ENCODE results near the gene MYRIP. TPM values are rescaled to one million over a fixed set of nuclear protein-coding genes. Genes with fewer than 3 reads are reported as not detected.
"Not testable (repeated sequence)": the region's sequence is repeated elsewhere in the genome, so short reads cannot be mapped to it uniquely, and the experiment has no call there.

The MYRIP gene
- total RNA-seq, 4 donors from 2014 or later, result 1.6 to 7.1 (median 3.6) TPM

- H3K9me3 ChIP-seq, result no peaks in the 10 kb centered on the region
- H3K27ac ChIP-seq, result no peak overlapping the region
- no peaks in the 10 kb centered on the region for H3K36me3 ChIP-seq
- TF ChIP-seq, protein P1, sequence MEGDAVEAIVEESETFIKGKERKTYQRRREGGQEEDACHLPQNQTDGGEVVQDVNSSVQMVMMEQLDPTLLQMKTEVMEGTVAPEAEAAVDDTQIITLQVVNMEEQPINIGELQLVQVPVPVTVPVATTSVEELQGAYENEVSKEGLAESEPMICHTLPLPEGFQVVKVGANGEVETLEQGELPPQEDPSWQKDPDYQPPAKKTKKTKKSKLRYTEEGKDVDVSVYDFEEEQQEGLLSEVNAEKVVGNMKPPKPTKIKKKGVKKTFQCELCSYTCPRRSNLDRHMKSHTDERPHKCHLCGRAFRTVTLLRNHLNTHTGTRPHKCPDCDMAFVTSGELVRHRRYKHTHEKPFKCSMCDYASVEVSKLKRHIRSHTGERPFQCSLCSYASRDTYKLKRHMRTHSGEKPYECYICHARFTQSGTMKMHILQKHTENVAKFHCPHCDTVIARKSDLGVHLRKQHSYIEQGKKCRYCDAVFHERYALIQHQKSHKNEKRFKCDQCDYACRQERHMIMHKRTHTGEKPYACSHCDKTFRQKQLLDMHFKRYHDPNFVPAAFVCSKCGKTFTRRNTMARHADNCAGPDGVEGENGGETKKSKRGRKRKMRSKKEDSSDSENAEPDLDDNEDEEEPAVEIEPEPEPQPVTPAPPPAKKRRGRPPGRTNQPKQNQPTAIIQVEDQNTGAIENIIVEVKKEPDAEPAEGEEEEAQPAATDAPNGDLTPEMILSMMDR (IDR thresholded peaks at IDR 0.05), result no peak
- TF ChIP-seq POLR2A (IDR thresholded peaks at IDR 0.05), result no peak
- no peaks in the 10 kb centered on the region for H3K27me3 ChIP-seq
- no peak overlapping the region for H3K4me3 ChIP-seq (replicated peaks in 1 of 3)
- H3K4me1 ChIP-seq, result no peaks in the 10 kb centered on the region
- no peak for DNase-seq
- intact Hi-C loops (cut with DNase I), result no loop called here
- WGBS, 2 donors, result 83 to 90% methylated on average over 1 of the region's 1 CpG
These were observed 43.0 kb upstream of the MYRIP start for GRCh38 chr3:39766433-39766832.

GRCh38 chr3:39766909-39767308 is 42.5 kb upstream of the MYRIP start:
- H3K4me1 ChIP-seq; intact Hi-C loops (cut with DNase I); DNase-seq; H3K4me3 ChIP-seq (replicated peaks in 1 of 3); H3K27ac ChIP-seq; H3K27me3 ChIP-seq; H3K36me3 ChIP-seq; H3K9me3 ChIP-seq: not testable (repeated sequence)

DNA sequence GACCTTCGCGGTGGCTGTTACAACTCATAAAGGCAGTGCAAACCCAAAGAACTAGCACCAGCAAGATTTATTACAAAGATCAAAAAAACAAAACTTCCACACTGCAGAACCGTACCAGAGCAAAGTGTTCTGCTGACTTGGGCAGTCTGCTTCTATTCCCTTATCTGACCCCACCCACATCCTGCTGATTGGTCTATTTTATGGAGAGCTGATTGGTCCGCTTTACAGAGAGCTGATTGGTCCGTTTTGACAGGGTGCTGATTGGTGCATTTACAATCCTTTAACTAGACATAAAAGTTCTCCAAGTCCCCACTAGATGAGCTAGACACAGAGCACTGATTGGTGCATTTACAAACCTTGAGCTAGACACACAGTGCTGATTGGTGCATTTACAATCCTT is 31.2 kb upstream of the MYRIP start:
- 88 to 91% methylated on average over 5 of the region's 5 CpGs for WGBS, 2 donors
- H3K36me3 ChIP-seq; H3K4me3 ChIP-seq (replicated peaks in 1 of 3); intact Hi-C loops (cut with DNase I); H3K4me1 ChIP-seq; H3K27ac ChIP-seq; H3K27me3 ChIP-seq; DNase-seq; H3K9me3 ChIP-seq: not testable (repeated sequence)

GRCh38 chr3:39779511-39780230 is 29.7 kb upstream of the MYRIP start:
- no peak for DNase-seq
- 91 to 95% methylated on average over 23 to 28 of the region's 40 CpGs for WGBS, 2 donors

GRCh38 chr3:39780352-39780751 is 29.1 kb upstream of the MYRIP start:
- Histone ChIP-seq H3K36me3 (no peaks in the 10 kb centered on the region), H3K4me1 (no peaks in the 10 kb centered on the region), H3K27me3 (no peaks in the 10 kb centered on the region), H3K4me3 (replicated peaks in 1 of 3) (no peak overlapping the region), H3K27ac (no peak overlapping the region), H3K9me3 (no peaks in the 10 kb centered on the region)
- intact Hi-C loops (cut with DNase I), result no loop called here
- DNase-seq, result no peak
- WGBS, 2 donors, result 83 to 84% methylated on average over 4 of the region's 4 CpGs
- TF ChIP-seq POLR2A (IDR thresholded peaks at IDR 0.05), result no peak
- TF ChIP-seq, protein P1 (IDR thresholded peaks at IDR 0.05), result no peak

More at GRCh38 chr3:39779511-39780230, 29.7 kb upstream of the MYRIP start:
- no peak for TF ChIP-seq POLR2A (IDR thresholded peaks at IDR 0.05)
- TF ChIP-seq, protein P1 (IDR thresholded peaks at IDR 0.05), result no peak
- H3K9me3 ChIP-seq, result no peaks in the 10 kb centered on the region
- no peak overlapping the region for H3K4me3 ChIP-seq (replicated peaks in 1 of 3)
- H3K27me3 ChIP-seq, result no peaks in the 10 kb centered on the region
- intact Hi-C loops (cut with DNase I), result no loop called here
- no peaks in the 10 kb centered on the region for H3K4me1 ChIP-seq
- H3K27ac ChIP-seq, result no peak overlapping the region
- no peaks in the 10 kb centered on the region for H3K36me3 ChIP-seq

DNA sequence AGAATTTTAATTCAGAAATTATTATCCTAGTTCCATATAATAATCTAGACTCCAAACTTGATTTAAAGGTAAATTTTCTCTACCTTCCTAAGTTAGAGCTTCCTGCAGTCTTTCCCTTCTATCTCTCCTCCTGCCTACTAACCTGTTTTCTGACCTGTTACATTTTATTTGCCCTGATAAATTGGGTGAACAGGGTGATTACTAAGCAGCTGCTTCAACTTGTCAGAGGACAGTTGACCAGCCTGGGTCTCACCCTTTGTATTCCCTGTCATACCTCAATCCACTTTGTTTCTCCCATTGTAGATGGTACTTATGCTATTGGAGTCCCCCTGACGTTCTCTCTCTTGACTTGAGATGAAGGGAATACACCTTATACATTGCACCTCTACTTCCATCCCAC is 28.4 kb upstream of the MYRIP start:
- no peaks in the 10 kb centered on the region for H3K4me1 ChIP-seq
- H3K36me3 ChIP-seq, result no peaks in the 10 kb centered on the region
- TF ChIP-seq POLR2A (IDR thresholded peaks at IDR 0.05), result no peak
- TF ChIP-seq, protein P1 (IDR thresholded peaks at IDR 0.05), result no peak
- no peak overlapping the region for H3K27ac ChIP-seq
- H3K4me3 ChIP-seq (replicated peaks in 1 of 3), result no peak overlapping the region
- no peak for DNase-seq
- WGBS, 2 donors, result 77 to 79% methylated on average over 1 of the region's 1 CpG
- no peaks in the 10 kb centered on the region for H3K27me3 ChIP-seq
- intact Hi-C loops (cut with DNase I), result no loop called here
- H3K9me3 ChIP-seq, result no peaks in the 10 kb centered on the region

Measured in thyroid gland (tissue), 4 donors.